Panc1 (cell line): ENCODE results near the gene INVS.

Experiments
- CTCF ChIP-seq: fragments of 450-650 bp; IDR thresholded peaks from 2 replicates; pipeline ENCODE4 v1.5.1; 2017; ENCODE audit warnings: mild to moderate bottlenecking
- POLR2AphosphoS5 ChIP-seq: IDR thresholded peaks from 2 replicates; pipeline ENCODE4 v1.6.1; 2012; ENCODE audit warnings: mild to moderate bottlenecking, low read depth, low read length, moderate library complexity
- SIN3A ChIP-seq: IDR thresholded peaks from 2 replicates; pipeline ENCODE4 v1.6.1; 2012; ENCODE audit warnings: low read depth, mild to moderate bottlenecking, low read length, moderate library complexity, borderline replicate concordance; ENCODE audit not compliant: insufficient read depth

- TF ChIP-seq CTCF, result no peak
- no peak for TF ChIP-seq POLR2AphosphoS5
- TF ChIP-seq SIN3A, result no peak
Observed at GRCh38 chr9:100170556-100170955, 71.5 kb downstream of the INVS start.
